GM08714 (cell line): Measurements from ENCODE around the gene ULBP1.
"Not testable (repeated sequence)": the region's sequence is repeated elsewhere in the genome, so short reads cannot be mapped to it uniquely, and the experiment has no call there.

Experiments used
- H3K4me3 ChIP-seq: fragments of 200-500 bp; sonication (Bioruptor generic); 2 replicates; pipeline ENCODE4 v1.5.1; 2014; ENCODE audit warnings: mild to moderate bottlenecking, low read length, inconsistent platforms
- ZNF274 ChIP-seq: IDR thresholded peaks from 2 replicates; pipeline ENCODE4 v1.6.1; 2012; ENCODE audit warnings: mild to moderate bottlenecking, low read depth, low read length

The ULBP1 gene

DNA sequence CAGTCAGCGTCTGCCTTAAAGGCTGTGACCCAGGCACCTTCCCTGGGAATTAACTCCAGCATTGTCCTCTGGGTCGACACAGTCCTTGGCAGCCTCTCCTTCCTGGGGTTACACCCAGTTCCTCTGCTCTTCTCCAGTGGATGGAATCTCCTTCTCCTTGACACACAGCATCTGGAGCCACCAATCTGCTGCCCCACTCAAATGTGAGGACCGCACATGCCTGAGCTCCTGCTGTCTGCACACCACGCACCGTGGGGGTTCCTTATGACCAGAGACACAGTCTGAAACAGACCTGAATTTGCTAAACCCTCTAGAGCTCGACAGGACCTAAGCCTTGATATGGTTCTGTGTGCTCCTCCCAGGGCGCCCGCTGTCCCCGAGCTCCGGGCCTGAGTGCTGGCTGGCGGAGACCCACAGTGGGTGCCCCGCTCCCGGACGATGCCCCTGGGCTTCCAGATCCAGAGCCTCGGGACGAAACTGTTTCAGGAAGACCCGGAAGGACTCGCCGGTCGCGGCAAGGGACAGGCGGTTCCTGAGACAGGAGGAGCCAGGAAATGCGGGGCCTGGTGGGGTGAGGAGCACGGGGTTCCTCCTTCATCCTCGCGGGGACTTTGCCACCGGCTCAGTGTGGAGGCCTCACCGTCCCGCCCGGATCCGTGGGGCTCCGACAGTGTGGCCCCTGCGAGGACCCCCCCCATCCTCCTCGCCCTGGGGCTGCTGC is 38.3 kb upstream of the ULBP1 start:
- TF ChIP-seq ZNF274: no peak
- no peak overlapping the region for H3K4me3 ChIP-seq

GRCh38 chr6:149925974-149926777 is 37.6 kb upstream of the ULBP1 start:
- TF ChIP-seq ZNF274: no peak
- no peak overlapping the region for H3K4me3 ChIP-seq

GRCh38 chr6:149927025-149927424 is 36.7 kb upstream of the ULBP1 start:
- not testable (repeated sequence) for H3K4me3 ChIP-seq

DNA sequence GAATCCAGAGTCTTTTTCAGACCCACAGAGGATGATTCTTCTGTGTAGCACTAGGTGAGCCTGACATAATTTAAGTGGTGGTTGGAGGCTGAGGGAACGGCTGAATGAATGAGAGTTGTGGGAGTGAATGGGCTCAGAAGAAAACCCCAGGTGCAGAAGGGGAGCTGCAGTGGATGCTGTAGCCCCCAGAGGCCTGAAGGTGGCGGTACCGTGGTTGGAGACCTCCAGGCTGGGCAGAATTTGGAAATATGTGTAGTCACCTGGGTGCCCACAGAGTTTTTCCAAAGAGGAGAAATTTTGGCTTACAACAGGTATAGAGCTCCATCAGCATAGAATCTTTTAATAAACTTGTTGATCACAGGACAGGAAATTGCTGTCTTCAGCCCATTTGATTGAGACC is 34.3 kb upstream of the ULBP1 start:
- no peak for TF ChIP-seq ZNF274
- no peak overlapping the region for H3K4me3 ChIP-seq

DNA sequence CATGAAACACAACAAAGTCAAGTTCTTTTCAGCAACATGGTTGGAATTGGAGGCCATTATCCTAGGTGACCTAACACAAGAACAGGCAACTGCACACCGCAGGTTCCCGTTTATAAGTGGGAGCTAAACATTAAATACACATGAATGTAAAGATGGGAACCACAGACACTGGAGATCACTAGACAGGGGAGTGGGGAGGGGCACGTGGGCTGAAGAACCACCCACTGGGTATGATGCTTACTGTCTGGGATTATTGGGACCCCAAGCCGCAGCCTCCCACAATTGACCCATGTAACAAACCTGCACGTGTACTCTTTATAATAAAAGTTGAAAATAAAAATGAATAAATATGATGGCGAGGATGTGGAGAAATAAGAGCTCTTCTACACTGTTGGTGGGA is 32.2 kb upstream of the ULBP1 start:
- no peak overlapping the region for H3K4me3 ChIP-seq
- no peak for TF ChIP-seq ZNF274

DNA sequence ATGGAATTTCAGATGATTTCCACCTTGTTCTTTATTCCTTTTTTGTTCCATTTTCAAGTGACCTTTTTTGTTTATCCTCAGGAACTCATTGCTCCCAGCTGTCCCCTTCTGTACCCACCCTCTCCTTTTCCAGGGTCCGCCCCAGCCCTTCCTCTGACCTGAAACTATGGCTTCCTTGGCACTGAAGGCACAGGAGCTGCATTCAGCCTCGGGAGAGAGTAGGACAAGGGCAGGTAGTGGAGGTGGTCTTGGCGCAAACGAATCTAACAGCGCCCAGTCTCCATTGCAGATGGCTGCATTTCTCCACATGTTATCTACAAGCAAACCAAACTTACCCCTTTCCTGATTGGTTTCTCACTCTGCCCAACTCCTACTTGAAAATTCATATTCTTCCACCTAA is 30.7 kb upstream of the ULBP1 start:
- H3K4me3 ChIP-seq: no peak overlapping the region
- TF ChIP-seq ZNF274: no peak

GRCh38 chr6:149933461-149933860 is 30.3 kb upstream of the ULBP1 start:
- TF ChIP-seq ZNF274: no peak
- no peak overlapping the region for H3K4me3 ChIP-seq

- TF ChIP-seq ZNF274: no peak
- no peak overlapping the region for H3K4me3 ChIP-seq
Observed at GRCh38 chr6:149934249-149935156, 29.2 kb upstream of the ULBP1 start.

- no peak for TF ChIP-seq ZNF274
- no peak overlapping the region for H3K4me3 ChIP-seq
Observed at GRCh38 chr6:149935246-149935645, 28.5 kb upstream of the ULBP1 start.

- TF ChIP-seq ZNF274: no peak
Observed at GRCh38 chr6:149935668-149936067, 28.1 kb upstream of the ULBP1 start.

GRCh38 chr6:149936743-149937142 is 27.0 kb upstream of the ULBP1 start:
- H3K4me3 ChIP-seq: no peak overlapping the region
- no peak for TF ChIP-seq ZNF274

More at GRCh38 chr6:149935668-149936067, 28.1 kb upstream of the ULBP1 start:
- H3K4me3 ChIP-seq: no peak overlapping the region

DNA sequence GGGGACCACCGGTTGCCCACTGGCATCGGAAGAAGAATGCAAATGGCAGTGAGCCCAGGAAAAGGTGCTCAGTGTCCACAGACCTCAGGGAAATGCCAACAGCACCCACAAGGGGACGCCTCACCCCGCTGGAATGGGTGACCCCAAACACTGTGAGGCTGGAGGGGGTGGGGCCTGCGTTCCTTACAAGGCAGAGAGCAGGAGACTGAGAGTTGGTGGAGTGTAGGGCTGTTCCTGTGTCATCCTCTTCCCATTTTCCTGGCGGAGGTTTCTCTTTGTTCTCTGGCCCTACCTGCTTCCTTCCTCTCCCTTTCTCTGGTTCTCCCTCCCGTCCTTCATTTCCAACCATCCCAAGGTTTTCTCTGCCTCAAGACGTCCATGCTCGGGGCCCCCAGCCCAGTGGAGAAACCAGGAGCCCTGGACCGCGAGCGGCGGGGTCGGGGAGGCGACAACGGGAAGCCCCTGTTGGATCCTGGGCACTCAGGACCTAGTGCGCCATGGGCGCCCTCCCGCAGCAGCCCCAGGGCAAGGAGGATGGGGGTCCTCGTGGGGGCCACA is 25.7 kb upstream of the ULBP1 start:
- H3K4me3 ChIP-seq: not testable (repeated sequence)

- TF ChIP-seq ZNF274: no peak
- no peak overlapping the region; the same call in 1 of the 2 replicates for H3K4me3 ChIP-seq
Observed at GRCh38 chr6:149938571-149939355, 25.0 kb upstream of the ULBP1 start.

GRCh38 chr6:149939356-149939648 is 24.4 kb upstream of the ULBP1 start:
- TF ChIP-seq ZNF274: no peak
- H3K4me3 ChIP-seq: no peak overlapping the region; the same call in 1 of the 2 replicates
